Panc1 (cell line): ENCODE measurements around the gene C18orf54. TPM values are rescaled to one million over a fixed set of nuclear protein-coding genes. Genes with fewer than 3 reads are reported as not detected.

Source experiments
- ATAC-seq: fragments of 200-7000 bp; cut with Tn5 transposase; 2 replicates; pipeline ENCODE4 v1.9.1; 2020; ENCODE audit warnings: mild to moderate bottlenecking, moderate library complexity
- BruUV-seq: library from RNA; stranded (reverse); fragments of 400-500 nt; replicated peaks from 2 replicates; lab custom pipeline; 2021; lab: Mats Ljungman, UMichigan
- CTCF ChIA-PET: fragments of 300-600 bp; sonication (Branson Sonifier 250); formaldehyde crosslinking; loops from one replicate; lab custom pipeline; 2022; ENCODE audit warnings: antibody characterized with exemption; lab: Charles Lee
- POLR2A ChIA-PET: fragments of 300-600 bp; sonication (Branson Sonifier 250); formaldehyde crosslinking; loops from one replicate; lab custom pipeline; 2022; ENCODE audit warnings: antibody characterized with exemption; lab: Charles Lee
- DNase-seq: peaks from one replicate; pipeline ENCODE4 v3.0.0-alpha.2; 2010; ENCODE audit warnings: low read depth, low spot score
- H3K27ac ChIP-seq: 2 replicates; pipeline ENCODE4 v1.5.1; 2011; ENCODE audit warnings: mild to moderate bottlenecking, low read length, inconsistent platforms
- H3K27me3 ChIP-seq: fragments of 200-500 bp; sonication (Bioruptor generic); 2 replicates; pipeline ENCODE4 v1.6.0; 2014; ENCODE audit warnings: low read length, inconsistent platforms; ENCODE audit not compliant: control insufficient read depth, insufficient read depth
- H3K36me3 ChIP-seq: fragments of 200-500 bp; sonication (Bioruptor generic); 2 replicates; pipeline ENCODE4 v1.5.1; 2014; ENCODE audit warnings: inconsistent platforms, mild to moderate bottlenecking, low read length, moderate library complexity; ENCODE audit not compliant: control insufficient read depth, insufficient read depth
- H3K4me1 ChIP-seq: 2 replicates; pipeline ENCODE4 v1.5.1; 2011; ENCODE audit warnings: inconsistent platforms, mild to moderate bottlenecking, low read length, moderate library complexity; ENCODE audit not compliant: control insufficient read depth, insufficient read depth
- H3K4me3 ChIP-seq, 2 experiments: 2 replicates each; pipeline ENCODE4 v1.5.1; 2011 to 2012; ENCODE audit warnings: low read depth in 2 of 2, low read length in 2 of 2, mild to moderate bottlenecking in 2 of 2, inconsistent platforms in 1 of 2, moderate library complexity in 1 of 2
- H3K9me3 ChIP-seq: fragments of 200-500 bp; sonication (Bioruptor generic); 2 replicates; pipeline ENCODE4 v1.5.1; 2014; ENCODE audit warnings: low read depth, mild to moderate bottlenecking, inconsistent platforms, low read length, moderate library complexity; ENCODE audit not compliant: control insufficient read depth, insufficient read depth
- CTCF ChIP-seq: fragments of 450-650 bp; IDR thresholded peaks from 2 replicates; pipeline ENCODE4 v1.5.1; 2017; ENCODE audit warnings: mild to moderate bottlenecking
- POLR2AphosphoS5 ChIP-seq: IDR thresholded peaks from 2 replicates; pipeline ENCODE4 v1.6.1; 2012; ENCODE audit warnings: mild to moderate bottlenecking, low read depth, low read length, moderate library complexity
- SIN3A ChIP-seq: IDR thresholded peaks from 2 replicates; pipeline ENCODE4 v1.6.1; 2012; ENCODE audit warnings: low read depth, mild to moderate bottlenecking, low read length, moderate library complexity, borderline replicate concordance; ENCODE audit not compliant: insufficient read depth
- TCF7L2 ChIP-seq: IDR thresholded peaks from 2 replicates; pipeline ENCODE4 v1.6.1; 2011; ENCODE audit warnings: mild to moderate bottlenecking, low read depth, low read length, inconsistent platforms
- in situ Hi-C: cut with HindIII; loops from 2 replicates; pipeline ENCODE4 v1.10.0; 2016; ENCODE audit warnings: low sequenced_read_pairs, low pct_unique_long_range_greater_than_20kb
- intact Hi-C: fragments of 100-400 bp; cut with micrococcal nuclease; formaldehyde crosslinking; loops from one replicate; pipeline ENCODE4 v1.10.0; 2022; ENCODE audit not compliant: unreplicated experiment
- total RNA-seq: library from RNA; stranded (reverse); gene quantifications from one replicate; pipeline ENCODE4 v1.2.1, GENCODE V29; 2021; ENCODE audit not compliant: unreplicated experiment
- TF ChIP-seq, protein P1 (sequence below), 2 experiments: IDR thresholded peaks; 2 replicates each; pipeline ENCODE4 v1.6.1; 2011 to 2012; ENCODE audit warnings: low read depth in 2 of 2, control low read depth in 1 of 2, low read length in 1 of 2, mild to moderate bottlenecking in 1 of 2, moderate library complexity in 1 of 2; ENCODE audit not compliant: insufficient read depth in 1 of 2

Gene C18orf54
- total RNA-seq, 1 experiment from 2014 or later = 7.5 TPM

DNA sequence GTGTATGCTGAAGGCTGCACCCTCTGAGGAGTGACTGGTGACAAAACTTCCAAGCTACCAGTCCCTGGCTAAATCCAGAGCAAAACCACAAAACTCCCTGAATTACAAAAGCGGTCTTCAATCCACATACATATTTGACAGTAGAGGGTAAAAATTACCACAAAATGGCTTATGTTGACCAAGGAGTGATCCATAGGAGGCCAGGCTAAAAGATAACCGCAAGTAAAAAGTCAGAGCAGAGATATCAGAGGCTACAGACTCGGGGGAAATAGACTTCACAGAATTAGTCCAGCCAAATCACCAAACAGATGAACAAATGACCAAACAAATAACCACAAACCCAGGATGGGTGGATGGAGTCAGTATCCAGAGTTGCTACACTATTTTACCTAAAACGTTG, 19.5 kb upstream of the C18orf54 start:
- DNase-seq = no peak
- CTCF ChIA-PET = no interaction called here
- H3K27ac ChIP-seq = no peak overlapping the region
- intact Hi-C loops (no loop called here), in situ Hi-C loops (no loop called here)
- no peak for TF ChIP-seq CTCF
- TF ChIP-seq, protein P1, sequence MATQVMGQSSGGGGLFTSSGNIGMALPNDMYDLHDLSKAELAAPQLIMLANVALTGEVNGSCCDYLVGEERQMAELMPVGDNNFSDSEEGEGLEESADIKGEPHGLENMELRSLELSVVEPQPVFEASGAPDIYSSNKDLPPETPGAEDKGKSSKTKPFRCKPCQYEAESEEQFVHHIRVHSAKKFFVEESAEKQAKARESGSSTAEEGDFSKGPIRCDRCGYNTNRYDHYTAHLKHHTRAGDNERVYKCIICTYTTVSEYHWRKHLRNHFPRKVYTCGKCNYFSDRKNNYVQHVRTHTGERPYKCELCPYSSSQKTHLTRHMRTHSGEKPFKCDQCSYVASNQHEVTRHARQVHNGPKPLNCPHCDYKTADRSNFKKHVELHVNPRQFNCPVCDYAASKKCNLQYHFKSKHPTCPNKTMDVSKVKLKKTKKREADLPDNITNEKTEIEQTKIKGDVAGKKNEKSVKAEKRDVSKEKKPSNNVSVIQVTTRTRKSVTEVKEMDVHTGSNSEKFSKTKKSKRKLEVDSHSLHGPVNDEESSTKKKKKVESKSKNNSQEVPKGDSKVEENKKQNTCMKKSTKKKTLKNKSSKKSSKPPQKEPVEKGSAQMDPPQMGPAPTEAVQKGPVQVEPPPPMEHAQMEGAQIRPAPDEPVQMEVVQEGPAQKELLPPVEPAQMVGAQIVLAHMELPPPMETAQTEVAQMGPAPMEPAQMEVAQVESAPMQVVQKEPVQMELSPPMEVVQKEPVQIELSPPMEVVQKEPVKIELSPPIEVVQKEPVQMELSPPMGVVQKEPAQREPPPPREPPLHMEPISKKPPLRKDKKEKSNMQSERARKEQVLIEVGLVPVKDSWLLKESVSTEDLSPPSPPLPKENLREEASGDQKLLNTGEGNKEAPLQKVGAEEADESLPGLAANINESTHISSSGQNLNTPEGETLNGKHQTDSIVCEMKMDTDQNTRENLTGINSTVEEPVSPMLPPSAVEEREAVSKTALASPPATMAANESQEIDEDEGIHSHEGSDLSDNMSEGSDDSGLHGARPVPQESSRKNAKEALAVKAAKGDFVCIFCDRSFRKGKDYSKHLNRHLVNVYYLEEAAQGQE (IDR thresholded peaks at IDR 0.05; ENCODE audit: insufficient read depth in 1 of 2, low read depth in 2 of 2, low read length in 1 of 2) = no peak
- no peak for TF ChIP-seq TCF7L2
- TF ChIP-seq POLR2AphosphoS5 = no peak
- TF ChIP-seq SIN3A = no peak
- no TSS peak for BruUV-seq
- POLR2A ChIA-PET = interaction anchor here (0.6 kb wide), 1 partner anchor 998 kb away, joined by 3 read pairs; no protein-coding TSS in a partner anchor
- H3K4me1 ChIP-seq = no peaks in the 10 kb centered on the region
- H3K4me3 ChIP-seq = no peak overlapping the region
- ATAC-seq = no peak
- no peaks in the 10 kb centered on the region for H3K9me3 ChIP-seq
- no peaks in the 10 kb centered on the region for H3K27me3 ChIP-seq
- no peaks in the 10 kb centered on the region for H3K36me3 ChIP-seq

DNA sequence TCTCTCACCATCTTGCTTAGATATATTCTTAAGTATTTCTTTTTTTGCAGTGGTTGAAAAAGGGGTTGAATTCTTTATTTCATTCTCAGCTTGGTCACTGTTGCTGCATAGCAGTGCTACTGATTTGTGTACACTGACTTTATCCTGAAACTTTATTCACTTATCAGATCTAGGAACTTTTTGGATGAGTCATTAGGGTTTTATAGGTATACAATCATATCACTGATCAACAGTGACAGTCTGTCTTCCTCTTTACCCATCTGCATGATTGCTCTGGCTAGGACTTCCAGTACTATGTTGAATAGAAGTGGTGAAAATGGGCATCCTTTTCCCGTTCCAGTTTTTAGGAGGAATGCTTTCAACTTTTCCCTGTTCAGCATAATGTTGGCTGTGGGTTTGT, 6.5 kb upstream of the C18orf54 start:
- intact Hi-C loops = loop anchor here (10.0 kb wide), 1 partner anchor 76 kb away; no protein-coding TSS in a partner anchor

More for the DNA sequence above, 6.5 kb upstream of the C18orf54 start:
- ChIA-PET POLR2A (no interaction called here), CTCF (no interaction called here)
- Histone ChIP-seq H3K4me3 (no peak overlapping the region), H3K27me3 (no peaks in the 10 kb centered on the region), H3K36me3 (no peaks in the 10 kb centered on the region), H3K4me1 (no peaks in the 10 kb centered on the region), H3K27ac (no peak overlapping the region), H3K9me3 (no peaks in the 10 kb centered on the region)
- BruUV-seq = no TSS peak
- no peak for TF ChIP-seq SIN3A
- TF ChIP-seq CTCF = no peak
- TF ChIP-seq, protein P1 (IDR thresholded peaks at IDR 0.05; ENCODE audit: insufficient read depth in 1 of 2, low read depth in 2 of 2, low read length in 1 of 2) = no peak
- TF ChIP-seq TCF7L2 = no peak
- TF ChIP-seq POLR2AphosphoS5 = no peak
- ATAC-seq (no peak), DNase-seq (no peak)
- in situ Hi-C loops = no loop called here
